A673 (cell line): ENCODE data around the gene HS6ST2. TPM values are rescaled to one million over a fixed set of nuclear protein-coding genes. Genes with fewer than 3 reads are reported as not detected.

Source experiments
- BruUV-seq: library from RNA; stranded (reverse); fragments of 400-500 nt; replicated peaks from 2 replicates; lab custom pipeline; 2021; lab: Mats Ljungman, UMichigan
- CTCF ChIA-PET: fragments of 300-600 bp; sonication (Branson Sonifier 250); formaldehyde crosslinking; loops from one replicate; lab custom pipeline; 2022; ENCODE audit warnings: antibody characterized with exemption; lab: Charles Lee
- POLR2A ChIA-PET: fragments of 300-600 bp; sonication (Branson Sonifier 250); formaldehyde crosslinking; loops from one replicate; lab custom pipeline; 2022; ENCODE audit warnings: antibody characterized with exemption; ENCODE audit not compliant: low non-redundant PET; lab: Charles Lee
- DNase-seq: peaks from one replicate; pipeline ENCODE4 v3.0.0-alpha.2; 2015; ENCODE audit warnings: low spot score
- H3K27ac ChIP-seq: fragments of 200-600 bp; sonication (generic); 2 replicates; pipeline ENCODE4 v1.5.1; 2016; ENCODE audit warnings: mixed run types, low read depth, mild to moderate bottlenecking, mixed read lengths, antibody characterized with exemption, low read length; ENCODE audit not compliant: poor library complexity, severe bottlenecking
- H3K27me3 ChIP-seq: fragments of 200-600 bp; sonication (generic); replicated peaks from 2 replicates; pipeline ENCODE4 v1.6.1; 2017; ENCODE audit warnings: mixed run types, low read depth, mild to moderate bottlenecking, mixed read lengths, antibody characterized with exemption, low read length; ENCODE audit not compliant: insufficient read depth, poor library complexity
- H3K36me3 ChIP-seq: fragments of 200-600 bp; sonication (generic); 2 replicates; pipeline ENCODE4 v1.6.1; 2016; ENCODE audit warnings: mixed run types, mild to moderate bottlenecking, mixed read lengths, antibody characterized with exemption, low read length; ENCODE audit not compliant: insufficient read depth, poor library complexity, severe bottlenecking
- H3K4me1 ChIP-seq: fragments of 200-600 bp; sonication (generic); 2 replicates; pipeline ENCODE4 v1.6.1; 2017; ENCODE audit warnings: mixed run types, mild to moderate bottlenecking, mixed read lengths, antibody characterized with exemption, low read length; ENCODE audit not compliant: insufficient read depth, poor library complexity, severe bottlenecking
- H3K4me3 ChIP-seq: fragments of 200-600 bp; sonication (generic); 2 replicates; pipeline ENCODE4 v1.5.1; 2016; ENCODE audit warnings: low read depth, mixed run types, mild to moderate bottlenecking, mixed read lengths, low read length; ENCODE audit not compliant: poor library complexity, severe bottlenecking
- H3K9me3 ChIP-seq: fragments of 200-600 bp; sonication (generic); 2 replicates; pipeline ENCODE4 v1.6.1; 2016; ENCODE audit warnings: mixed run types, low read depth, mild to moderate bottlenecking, mixed read lengths, antibody characterized with exemption, low read length; ENCODE audit not compliant: poor library complexity, severe bottlenecking
- CTCF ChIP-seq: fragments of 300-800, 200-600 bp; sonication (generic); conservative IDR thresholded peaks from 2 replicates; pipeline ENCODE4 v1.5.1; 2017; ENCODE audit warnings: low read depth, mild to moderate bottlenecking, antibody characterized with exemption, low read length, moderate library complexity, mixed read lengths
- EZH2 ChIP-seq: fragments of 200-600 bp; sonication (generic); IDR thresholded peaks from 2 replicates; pipeline ENCODE4 v1.6.1; 2017; ENCODE audit warnings: borderline replicate concordance, low read depth, mild to moderate bottlenecking, mixed read lengths, antibody characterized with exemption, low read length; ENCODE audit not compliant: poor library complexity, severe bottlenecking
- intact Hi-C: fragments of 100-400 bp; cut with micrococcal nuclease; formaldehyde crosslinking; loops from one replicate; pipeline ENCODE4 v1.10.0; 2022; ENCODE audit not compliant: unreplicated experiment
- total RNA-seq: library from RNA; stranded (reverse); gene quantifications from 2 replicates; pipeline ENCODE4 v1.2.3, GENCODE V29; 2021

HS6ST2 gene
- total RNA-seq, 1 experiment from 2014 or later: 6.9 TPM

GRCh38 chrX:132708529-132708928 is 249.9 kb downstream of the HS6ST2 start:
- BruUV-seq: no TSS peak
- CTCF ChIA-PET: no interaction called here
- H3K9me3 ChIP-seq: no peaks in the 10 kb centered on the region
- no peaks in the 10 kb centered on the region for H3K4me1 ChIP-seq
- DNase-seq: no peak
- no peak overlapping the region for H3K27ac ChIP-seq
- POLR2A ChIA-PET: no interaction called here
- TF ChIP-seq EZH2: no peak
- no peak for TF ChIP-seq CTCF
- intact Hi-C loops: no loop called here
- H3K4me3 ChIP-seq: no peak overlapping the region
- no peaks in the 10 kb centered on the region for H3K36me3 ChIP-seq
- no peaks in the 10 kb centered on the region for H3K27me3 ChIP-seq

DNA sequence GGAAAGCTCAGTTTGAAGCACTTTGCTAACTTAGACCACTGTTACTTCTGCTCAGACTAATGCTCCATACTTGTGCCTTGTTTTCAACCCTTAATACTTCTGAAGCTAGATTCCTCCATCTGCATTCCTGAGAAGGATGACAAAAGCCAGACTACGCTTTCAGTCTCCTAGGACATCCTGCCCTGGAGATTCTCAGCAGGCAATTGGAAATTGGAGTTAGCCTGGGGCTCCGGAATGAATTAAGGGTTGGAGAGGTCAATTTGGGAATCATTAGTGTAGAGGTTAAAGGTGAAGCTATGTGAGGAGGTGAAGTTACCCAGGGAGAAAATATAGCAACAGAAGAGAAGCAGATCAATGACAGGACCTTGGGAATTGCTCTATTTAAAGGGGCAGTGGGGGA is 253.7 kb downstream of the HS6ST2 start:
- TF ChIP-seq CTCF (no peak), EZH2 (no peak)
- intact Hi-C loops: no loop called here

DNA sequence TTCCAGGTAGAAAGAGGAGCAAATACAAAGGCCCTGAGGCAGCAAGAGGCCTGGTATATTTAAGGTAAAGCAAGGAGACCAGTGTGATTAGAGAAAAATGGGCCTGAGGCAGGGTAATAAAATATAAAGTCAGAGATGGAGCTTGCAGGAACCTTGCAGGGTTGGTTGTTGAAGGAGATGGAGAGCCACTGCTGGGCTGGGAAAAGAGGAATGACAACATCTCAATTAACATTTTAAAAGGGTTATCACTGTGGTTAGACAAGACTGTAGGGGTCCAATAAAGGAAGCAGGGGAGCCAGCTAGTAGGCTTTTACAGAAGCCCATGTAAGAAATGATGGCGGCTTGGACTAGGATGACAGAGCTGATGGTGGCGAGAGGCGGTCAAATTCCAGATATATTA is 264.0 kb downstream of the HS6ST2 start:
- Histone ChIP-seq H3K27ac (no peak overlapping the region), H3K9me3 (no peaks in the 10 kb centered on the region), H3K4me1 (no peaks in the 10 kb centered on the region), H3K36me3 (no peaks in the 10 kb centered on the region), H3K4me3 (no peak overlapping the region), H3K27me3 (peaks cover 6% of the 10 kb centered on the region)
- ChIA-PET CTCF (no interaction called here), POLR2A (no interaction called here)
- BruUV-seq: no TSS peak
- no peak for DNase-seq
- intact Hi-C loops: no loop called here
- no peak for TF ChIP-seq CTCF
- no peak for TF ChIP-seq EZH2

More for the DNA sequence above, 253.7 kb downstream of the HS6ST2 start:
- H3K27me3 ChIP-seq: peaks cover 9% of the 10 kb centered on the region
- no peaks in the 10 kb centered on the region for H3K9me3 ChIP-seq
- ChIA-PET POLR2A (no interaction called here), CTCF (no interaction called here)
- H3K36me3 ChIP-seq: no peaks in the 10 kb centered on the region
- no peaks in the 10 kb centered on the region for H3K4me1 ChIP-seq
- no peak overlapping the region for H3K27ac ChIP-seq
- no peak for DNase-seq
- no peak overlapping the region for H3K4me3 ChIP-seq
- BruUV-seq: no TSS peak
